Lower leg skin (tissue), 4 donors: ENCODE data around the gene FNBP1L. TPM values are rescaled to one million over a fixed set of nuclear protein-coding genes. Genes with fewer than 3 reads are reported as not detected.

ENCODE experiments used
- DNase-seq, 2 donors: peaks; one replicate each; pipeline ENCODE4 v3.0.0-alpha.2; 2019; ENCODE audit warnings: low spot score in 2 of 2
- H3K4me3 ChIP-seq: fragments of 200-600 bp; sonication (generic); 2 replicates; pipeline ENCODE4 v1.5.1; 2017; ENCODE audit warnings: mild to moderate bottlenecking, low read depth; ENCODE audit not compliant: poor library complexity, severe bottlenecking
- CTCF ChIP-seq, 3 donors: fragments of 450-650 bp; IDR thresholded peaks; one replicate each; pipeline ENCODE4 v1.5.1; 2016; ENCODE audit warnings: antibody characterized with exemption in 3 of 3, mild to moderate bottlenecking in 3 of 3, moderate library complexity in 2 of 3
- POLR2A ChIP-seq, 2 donors: fragments of 450-650 bp; IDR thresholded peaks; one replicate each; pipeline ENCODE4 v1.6.1; 2016 to 2017; ENCODE audit warnings: antibody characterized with exemption in 2 of 2, mild to moderate bottlenecking in 1 of 2, moderate library complexity in 1 of 2
- WGBS, 2 donors: methylation state at CpG; one replicate each; pipeline ENCODE4 v1.1.5; 2018; 5-methylcytosine and 5-hydroxymethylcytosine counted together
- intact Hi-C: fragments of 100-400 bp; cut with DNase I; formaldehyde crosslinking; loops from one replicate; pipeline ENCODE4 v1.15.0; 2023; ENCODE audit warnings: low total_unique reads
- total RNA-seq, 4 donors: library from RNA; depleted of rRNA; stranded (reverse); fragments of >200 nt; gene quantifications; one replicate each; pipeline ENCODE4 v1.1.0, GENCODE V29; 2016

FNBP1L gene
- total RNA-seq, 4 donors from 2014 or later, result 19.4 to 30.4 (median 21.9) TPM

GRCh38 chr1:93438716-93439115 is 9.2 kb upstream of the FNBP1L start:
- WGBS, 2 donors, result 80 to 85% methylated on average over 3 of the region's 3 CpGs
- no peak for TF ChIP-seq CTCF (IDR thresholded peaks at IDR 0.05)
- TF ChIP-seq POLR2A (IDR thresholded peaks at IDR 0.05), result no peak
- no peak for DNase-seq
- no peak overlapping the region for H3K4me3 ChIP-seq
- intact Hi-C loops, result loop anchor here (10.0 kb wide), 1 partner anchor 376 kb away; no protein-coding TSS in a partner anchor

GRCh38 chr1:93440272-93440671 is 7.6 kb upstream of the FNBP1L start:
- TF ChIP-seq CTCF (IDR thresholded peaks at IDR 0.05) (no peak), POLR2A (IDR thresholded peaks at IDR 0.05) (no peak)
- no peak overlapping the region for H3K4me3 ChIP-seq
- whole genome bisulfite sequencing, 2 donors, result 83 to 84% methylated on average over 4 of the region's 4 CpGs
- no peak for DNase-seq
- intact Hi-C loops, result loop anchor here (10.0 kb wide), 2 partner anchors 175 to 405 kb away; no protein-coding TSS in a partner anchor

GRCh38 chr1:93440706-93441105 is 7.2 kb upstream of the FNBP1L start:
- intact Hi-C loops, result loop anchor here (10.0 kb wide), 2 partner anchors 174 to 404 kb away; no protein-coding TSS in a partner anchor
- no peak for DNase-seq
- WGBS, 2 donors, result 89 to 90% methylated on average over 4 of the region's 4 CpGs
- H3K4me3 ChIP-seq, result no peak overlapping the region
- TF ChIP-seq CTCF (IDR thresholded peaks at IDR 0.05), result no peak
- no peak for TF ChIP-seq POLR2A (IDR thresholded peaks at IDR 0.05)

- TF ChIP-seq POLR2A (IDR thresholded peaks at IDR 0.05), result no peak
- TF ChIP-seq CTCF (IDR thresholded peaks at IDR 0.05), result no peak
- no peak overlapping the region for H3K4me3 ChIP-seq
- no peak for DNase-seq
- intact Hi-C loops, result loop anchor here (10.0 kb wide), 2 partner anchors 173 to 403 kb away; no protein-coding TSS in a partner anchor
Observed at GRCh38 chr1:93441589-93441988, 6.3 kb upstream of the FNBP1L start.

GRCh38 chr1:93442008-93442666 is 5.8 kb upstream of the FNBP1L start:
- no peak for DNase-seq
- no peak for TF ChIP-seq CTCF (IDR thresholded peaks at IDR 0.05)
- TF ChIP-seq POLR2A (IDR thresholded peaks at IDR 0.05), result no peak
- intact Hi-C loops, result loop anchor here (10.0 kb wide), 2 partner anchors 173 to 403 kb away; no protein-coding TSS in a partner anchor
- H3K4me3 ChIP-seq, result no peak overlapping the region
- 33 to 37% methylated on average over 11 of the region's 11 CpGs for WGBS, 2 donors
